ENCODE data around the gene SLC41A2. TPM values are rescaled to one million over a fixed set of nuclear protein-coding genes. Genes with fewer than 3 reads are reported as not detected.

The SLC41A2 gene
- total RNA-seq, 1 experiment from 2014 or later: 4.3 TPM

DNA sequence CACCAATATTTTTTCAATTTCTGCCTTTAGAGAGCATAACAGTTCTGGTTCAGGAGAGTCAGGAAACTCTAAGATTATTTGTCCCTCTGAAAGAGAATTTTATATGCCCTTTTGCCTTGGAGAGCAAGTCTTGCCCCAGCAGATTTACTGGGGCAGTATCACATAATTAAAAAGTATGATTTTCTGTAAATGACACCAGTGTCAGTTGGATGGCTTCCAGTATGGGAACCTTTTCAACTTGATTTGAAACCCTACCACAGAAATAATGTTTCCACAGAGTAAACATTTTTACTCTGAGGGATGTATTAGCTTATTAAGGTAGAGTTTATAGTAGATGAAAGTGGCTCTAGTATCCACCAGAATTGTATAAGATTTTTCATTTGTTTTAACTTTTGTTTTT lies 43.4 kb upstream of the SLC41A2 start:
- Histone ChIP-seq H4K5ac (ENCODE audit: insufficient read length, low read depth, low read length) (no peak overlapping the region), H3K18ac (ENCODE audit: insufficient read length, low read depth, low read length) (no peak overlapping the region), H3K14ac (ENCODE audit: insufficient read depth, low read length) (no peak overlapping the region), H2BK120ac (ENCODE audit: low read depth, low read length, poor library complexity, severe bottlenecking) (no peak overlapping the region), H3K27ac (ENCODE audit: insufficient read length, low read depth, low read length) (no peak overlapping the region), H3K4me2 (ENCODE audit: insufficient read depth, insufficient read length, low read length) (no peak overlapping the region), H3K4me1 (ENCODE audit: insufficient read depth, low read length) (no peaks in the 10 kb centered on the region), H3K9me3 (ENCODE audit: control insufficient read depth, low read depth, low read length) (no peaks in the 10 kb centered on the region), H3K27me3 (ENCODE audit: insufficient read depth, low read length) (no peaks in the 10 kb centered on the region), H2BK20ac (ENCODE audit: low read depth, low read length, poor library complexity, severe bottlenecking) (no peak overlapping the region), H3K23me2 (ENCODE audit: insufficient read length, low read depth, low read length, poor library complexity, severe bottlenecking) (no peaks in the 10 kb centered on the region), H2AFZ (ENCODE audit: low read length) (no peak overlapping the region), H2AK5ac (ENCODE audit: insufficient read length, low read length) (no peak overlapping the region), H4K8ac (replicated peaks; ENCODE audit: insufficient read length, low read depth, low read length) (no peak overlapping the region), H3K79me2 (ENCODE audit: insufficient read depth, low read length) (no peaks in the 10 kb centered on the region), H3K23ac (ENCODE audit: insufficient read length, low read depth, low read length) (no peak overlapping the region), H3K4ac (ENCODE audit: low read depth, low read length) (no peak overlapping the region), H3K9ac (ENCODE audit: extremely low read depth, insufficient read length, low read length) (no peak overlapping the region), H2BK12ac (ENCODE audit: insufficient read length, low read depth, low read length) (no peak overlapping the region), H2BK5ac (ENCODE audit: insufficient read length, low read length) (no peak overlapping the region), H3K56ac (ENCODE audit: insufficient read length, low read depth, low read length) (no peak overlapping the region), H4K20me1 (ENCODE audit: control insufficient read depth, insufficient read depth, insufficient read length) (no peaks in the 10 kb centered on the region), H3K79me1 (ENCODE audit: insufficient read depth, low read depth, low read length, poor library complexity, severe bottlenecking) (no peaks in the 10 kb centered on the region), H4K91ac (ENCODE audit: insufficient read length, low read depth, low read length) (no peak overlapping the region), H3T11ph (ENCODE audit: low read length) (no peak overlapping the region), H2BK15ac (ENCODE audit: low read depth, low read length) (no peak overlapping the region)
- TF ChIP-seq, protein P1, sequence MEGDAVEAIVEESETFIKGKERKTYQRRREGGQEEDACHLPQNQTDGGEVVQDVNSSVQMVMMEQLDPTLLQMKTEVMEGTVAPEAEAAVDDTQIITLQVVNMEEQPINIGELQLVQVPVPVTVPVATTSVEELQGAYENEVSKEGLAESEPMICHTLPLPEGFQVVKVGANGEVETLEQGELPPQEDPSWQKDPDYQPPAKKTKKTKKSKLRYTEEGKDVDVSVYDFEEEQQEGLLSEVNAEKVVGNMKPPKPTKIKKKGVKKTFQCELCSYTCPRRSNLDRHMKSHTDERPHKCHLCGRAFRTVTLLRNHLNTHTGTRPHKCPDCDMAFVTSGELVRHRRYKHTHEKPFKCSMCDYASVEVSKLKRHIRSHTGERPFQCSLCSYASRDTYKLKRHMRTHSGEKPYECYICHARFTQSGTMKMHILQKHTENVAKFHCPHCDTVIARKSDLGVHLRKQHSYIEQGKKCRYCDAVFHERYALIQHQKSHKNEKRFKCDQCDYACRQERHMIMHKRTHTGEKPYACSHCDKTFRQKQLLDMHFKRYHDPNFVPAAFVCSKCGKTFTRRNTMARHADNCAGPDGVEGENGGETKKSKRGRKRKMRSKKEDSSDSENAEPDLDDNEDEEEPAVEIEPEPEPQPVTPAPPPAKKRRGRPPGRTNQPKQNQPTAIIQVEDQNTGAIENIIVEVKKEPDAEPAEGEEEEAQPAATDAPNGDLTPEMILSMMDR (conservative IDR thresholded peaks at IDR 0.05): no peak
- no peaks in the 10 kb centered on the region for H3K27me3 Mint-ChIP-seq (ENCODE audit: low read depth)
- no peak overlapping the region for H3K4me3 Mint-ChIP-seq
- no peak overlapping the region for H3K27ac Mint-ChIP-seq
- DNase-seq: no peak
- peaks cover 69 to 91% (median 88%) of the 10 kb centered on the region in 3 experiments for H3K36me3 Mint-ChIP-seq (ENCODE audit: insufficient read depth in 1 of 3, low read depth in 3 of 3)
- H3K4me1 Mint-ChIP-seq: no peaks in the 10 kb centered on the region
- no peaks in the 10 kb centered on the region for H3K9me3 Mint-ChIP-seq
